Fibroblast of skin of back (primary cell): ENCODE data around the gene ARMC6.
"Not testable (repeated sequence)": the region's sequence is repeated elsewhere in the genome, so short reads cannot be mapped to it uniquely, and the experiment has no call there.

ENCODE experiments used
- DNase-seq: peaks from one replicate; pipeline ENCODE4 v3.0.0-alpha.2; 2013

ARMC6 gene

GRCh38 chr19:19023376-19023775 lies 10.0 kb upstream of the ARMC6 start:
- not testable (repeated sequence) for DNase-seq

GRCh38 chr19:19025861-19026260 lies 7.5 kb upstream of the ARMC6 start:
- DNase-seq: no peak

GRCh38 chr19:19026299-19026971 lies 7.0 kb upstream of the ARMC6 start:
- DNase-seq: no peak

- DNase-seq: no peak
Measured at GRCh38 chr19:19027228-19027627, 6.2 kb upstream of the ARMC6 start.

GRCh38 chr19:19028526-19028925 lies 4.9 kb upstream of the ARMC6 start:
- DNase-seq: no peak

GRCh38 chr19:19031891-19032290 lies 1.5 kb upstream of the ARMC6 start:
- no peak for DNase-seq

- DNase-seq: peak; percentile 99
Measured at GRCh38 chr19:19032420-19033175, 805 bp upstream of the ARMC6 start.

GRCh38 chr19:19033176-19033425 lies 302 bp upstream of the ARMC6 start:
- DNase-seq: no peak

GRCh38 chr19:19034204-19034624 lies 811 bp downstream of the ARMC6 start:
- peak; percentile 72 for DNase-seq

- no peak for DNase-seq
Measured at GRCh38 chr19:19039901-19040300, 6.5 kb downstream of the ARMC6 start.

GRCh38 chr19:19040417-19040816 lies 7.0 kb downstream of the ARMC6 start:
- peak; percentile 56 for DNase-seq

- DNase-seq: no peak
Measured at GRCh38 chr19:19042732-19043280, 9.4 kb downstream of the ARMC6 start.

- DNase-seq: no peak
Measured at GRCh38 chr19:19043481-19043880, 10.1 kb downstream of the ARMC6 start.

- DNase-seq: no peak
Measured at GRCh38 chr19:19043881-19044280, 10.5 kb downstream of the ARMC6 start.

- no peak for DNase-seq
Measured at GRCh38 chr19:19049406-19049805, 16.0 kb downstream of the ARMC6 start.

GRCh38 chr19:19050104-19050503 lies 16.7 kb downstream of the ARMC6 start:
- no peak for DNase-seq

- DNase-seq: no peak
Measured at GRCh38 chr19:19050731-19051130, 17.3 kb downstream of the ARMC6 start.

- no peak for DNase-seq
Measured at GRCh38 chr19:19051478-19052213, 18.2 kb downstream of the ARMC6 start.

- DNase-seq: no peak
Measured at GRCh38 chr19:19052921-19053320, 19.5 kb downstream of the ARMC6 start.

- DNase-seq: peak; percentile 42
Measured at GRCh38 chr19:19053508-19054314, 20.3 kb downstream of the ARMC6 start.

GRCh38 chr19:19054315-19054938 lies 21.0 kb downstream of the ARMC6 start:
- no peak for DNase-seq

- no peak for DNase-seq
Measured at GRCh38 chr19:19054939-19055440, 21.6 kb downstream of the ARMC6 start.
